Erythroblast (primary cell): Measurements from ENCODE around the gene UGT1A7.

Source experiments
- GATA1 ChIP-seq: IDR thresholded peaks from 2 replicates; pipeline ENCODE4 v1.6.1; 2011; ENCODE audit warnings: low read depth, mild to moderate bottlenecking, control low read depth, low read length, moderate library complexity
- POLR2A ChIP-seq: IDR thresholded peaks from 2 replicates; pipeline ENCODE4 v1.6.1; 2011; ENCODE audit warnings: mild to moderate bottlenecking, low read length

GRCh38 chr2:233817361-233817911, 135.7 kb downstream of the UGT1A7 start:
- TF ChIP-seq POLR2A (no peak), GATA1 (no peak)
